Fibroblast of pulmonary artery (primary cell): ENCODE measurements around the gene SETD1B.

Experiments
- DNase-seq: peaks from one replicate; pipeline ENCODE4 v3.0.0-alpha.2; 2010; ENCODE audit warnings: low read depth
- H3K4me3 ChIP-seq: replicated peaks from 2 replicates; pipeline ENCODE4 v1.5.1; 2011; ENCODE audit warnings: low read depth, mild to moderate bottlenecking, control low read depth, low read length, moderate library complexity
- TF ChIP-seq, protein P1 (sequence below): IDR thresholded peaks from 2 replicates; pipeline ENCODE4 v1.5.1; 2011; ENCODE audit warnings: mild to moderate bottlenecking, control low read depth, low read length, inconsistent platforms; ENCODE audit errors: missing control alignments

The SETD1B gene

GRCh38 chr12:121780429-121780828 lies 23.4 kb upstream of the SETD1B start:
- DNase-seq = no peak
- TF ChIP-seq, protein P1, sequence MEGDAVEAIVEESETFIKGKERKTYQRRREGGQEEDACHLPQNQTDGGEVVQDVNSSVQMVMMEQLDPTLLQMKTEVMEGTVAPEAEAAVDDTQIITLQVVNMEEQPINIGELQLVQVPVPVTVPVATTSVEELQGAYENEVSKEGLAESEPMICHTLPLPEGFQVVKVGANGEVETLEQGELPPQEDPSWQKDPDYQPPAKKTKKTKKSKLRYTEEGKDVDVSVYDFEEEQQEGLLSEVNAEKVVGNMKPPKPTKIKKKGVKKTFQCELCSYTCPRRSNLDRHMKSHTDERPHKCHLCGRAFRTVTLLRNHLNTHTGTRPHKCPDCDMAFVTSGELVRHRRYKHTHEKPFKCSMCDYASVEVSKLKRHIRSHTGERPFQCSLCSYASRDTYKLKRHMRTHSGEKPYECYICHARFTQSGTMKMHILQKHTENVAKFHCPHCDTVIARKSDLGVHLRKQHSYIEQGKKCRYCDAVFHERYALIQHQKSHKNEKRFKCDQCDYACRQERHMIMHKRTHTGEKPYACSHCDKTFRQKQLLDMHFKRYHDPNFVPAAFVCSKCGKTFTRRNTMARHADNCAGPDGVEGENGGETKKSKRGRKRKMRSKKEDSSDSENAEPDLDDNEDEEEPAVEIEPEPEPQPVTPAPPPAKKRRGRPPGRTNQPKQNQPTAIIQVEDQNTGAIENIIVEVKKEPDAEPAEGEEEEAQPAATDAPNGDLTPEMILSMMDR = no peak
- H3K4me3 ChIP-seq = no peak overlapping the region

DNA sequence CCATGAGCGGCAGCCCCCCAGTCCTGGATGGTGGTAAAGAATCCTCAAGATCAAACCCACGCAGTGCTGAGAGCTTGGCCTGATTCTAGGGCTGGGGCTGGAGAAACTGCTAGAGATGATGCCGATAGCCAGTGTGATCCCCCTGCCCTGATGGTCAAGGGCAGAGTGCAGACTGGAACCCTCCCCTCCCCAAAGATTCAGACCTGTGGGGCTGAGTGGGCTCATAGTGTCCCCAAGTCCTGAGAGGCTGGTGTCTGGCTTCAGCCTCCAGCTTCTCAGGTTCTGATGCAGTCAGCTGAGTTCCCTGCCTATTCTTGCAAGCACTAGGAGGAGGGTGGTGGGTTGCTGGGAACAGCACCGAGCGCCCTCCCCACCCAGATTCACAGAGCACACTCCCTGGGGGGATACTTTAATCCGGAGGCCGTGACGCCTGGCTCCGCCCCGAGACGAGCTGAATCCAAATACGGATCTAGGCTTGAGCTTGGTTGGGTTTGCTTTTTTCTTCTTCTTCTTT lies 22.3 kb upstream of the SETD1B start:
- TF ChIP-seq, protein P1 = no peak
- no peak for DNase-seq
- no peak overlapping the region for H3K4me3 ChIP-seq

- no peak overlapping the region for H3K4me3 ChIP-seq
- TF ChIP-seq, protein P1 = no peak
- DNase-seq = no peak
Observed at GRCh38 chr12:121781998-121782979, 21.5 kb upstream of the SETD1B start.

GRCh38 chr12:121783766-121784165 lies 20.0 kb upstream of the SETD1B start:
- DNase-seq = no peak
- TF ChIP-seq, protein P1 = no peak
- H3K4me3 ChIP-seq = no peak overlapping the region

GRCh38 chr12:121784460-121784859 lies 19.3 kb upstream of the SETD1B start:
- DNase-seq = peak; percentile 87
- TF ChIP-seq, protein P1 = no peak
- no peak overlapping the region for H3K4me3 ChIP-seq

GRCh38 chr12:121786440-121786825 lies 17.4 kb upstream of the SETD1B start:
- H3K4me3 ChIP-seq = no peak overlapping the region
- peak; percentile 89 for DNase-seq
- TF ChIP-seq, protein P1 = no peak
